ENCODE measurements around the gene CEP97.
A peak's percentile ranks its signal among the peaks of the same experiment; 100 is the strongest.
"Not testable (repeated sequence)": the region's sequence is repeated elsewhere in the genome, so short reads cannot be mapped to it uniquely, and the experiment has no call there.

Gene CEP97

DNA sequence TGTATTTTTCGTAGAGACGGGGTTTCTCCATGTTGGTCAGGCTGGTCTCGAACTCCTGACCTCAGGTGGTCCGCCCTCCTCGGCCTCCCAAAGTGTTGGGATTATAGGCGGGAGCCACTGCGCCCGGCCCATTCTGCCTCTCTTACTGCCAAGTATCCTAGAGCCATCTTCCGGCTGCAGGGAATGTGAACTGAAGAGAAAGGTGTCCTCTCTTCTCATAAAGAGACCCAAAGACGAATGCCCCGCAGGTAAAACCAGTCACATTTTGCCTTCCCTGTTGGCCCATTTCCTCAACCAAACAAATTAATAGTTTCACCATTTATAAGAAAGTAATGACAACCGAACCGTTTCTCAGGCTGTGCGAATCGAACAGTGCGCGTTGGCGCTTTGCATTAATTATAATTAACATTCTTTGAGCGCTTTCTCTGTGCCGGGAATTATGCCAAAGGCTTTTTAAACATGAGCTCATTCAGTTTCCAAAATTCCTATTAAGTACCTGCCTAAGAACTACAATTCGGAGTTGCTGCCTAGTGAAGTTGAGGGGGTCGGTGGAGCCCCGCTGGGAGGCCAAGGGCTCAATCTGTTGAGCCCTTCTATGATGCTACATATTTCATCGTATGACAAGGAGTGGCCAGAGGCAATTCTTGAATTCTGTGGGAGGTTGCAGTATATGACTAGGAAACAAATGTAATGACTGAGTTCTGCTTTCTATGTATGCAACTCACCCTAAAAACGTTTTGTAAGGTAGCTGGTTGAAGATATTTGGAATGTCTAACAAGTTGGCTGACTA, 37.1 kb upstream of the CEP97 start:
- peak overlapping the region; percentile 78 for H3K27ac ChIP-seq (ENCODE audit: low read depth, low read length)
- H3K9me3 ChIP-seq (ENCODE audit: low read length), result no peaks in the 10 kb centered on the region
- peak overlapping the region; percentile 32 for H3K9ac ChIP-seq (ENCODE audit: low read length)
- peaks cover 28% of the 10 kb centered on the region for H3K4me1 ChIP-seq (ENCODE audit: insufficient read depth, low read length)
- H3K36me3 ChIP-seq (ENCODE audit: insufficient read depth, low read length), result peaks cover 21% of the 10 kb centered on the region
- H3K27me3 ChIP-seq (ENCODE audit: control insufficient read depth in 1 of 2, insufficient read depth in 2 of 2, low read length in 2 of 2), result no peaks in the 10 kb centered on the region
- peak overlapping the region; percentile 31 to 90 for H3K4me3 ChIP-seq (ENCODE audit: low read depth in 1 of 2, low read length in 2 of 2)

DNA sequence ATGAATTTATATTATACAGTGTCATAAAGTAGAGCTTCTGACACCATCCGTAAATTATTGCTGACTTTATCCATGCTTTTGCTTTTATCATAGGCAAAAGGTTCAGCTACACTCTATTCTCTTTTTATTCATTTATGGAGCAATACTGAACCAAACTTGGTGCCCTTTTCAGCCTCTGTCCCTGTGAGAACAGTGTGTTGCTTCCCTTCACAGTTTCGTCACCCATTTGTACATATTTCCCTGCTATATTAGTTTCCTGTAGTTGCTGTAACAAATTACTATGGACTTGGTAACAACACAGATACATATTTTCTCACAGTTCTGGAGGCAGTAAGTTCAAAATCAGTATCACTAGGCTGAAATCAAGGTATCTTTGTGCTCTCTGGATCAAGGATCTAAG, 35.1 kb upstream of the CEP97 start:
- Histone ChIP-seq H3K9ac (ENCODE audit: low read length) (no peak overlapping the region), H3K27ac (ENCODE audit: low read depth, low read length) (no peak overlapping the region), H3K27me3 (ENCODE audit: control insufficient read depth in 1 of 2, insufficient read depth in 2 of 2, low read length in 2 of 2) (no peaks in the 10 kb centered on the region), H3K4me3 (ENCODE audit: low read depth in 1 of 2, low read length in 2 of 2) (no peak overlapping the region), H3K4me1 (ENCODE audit: insufficient read depth, low read length) (peaks cover 19% of the 10 kb centered on the region), H3K9me3 (ENCODE audit: low read length) (no peaks in the 10 kb centered on the region), H3K36me3 (ENCODE audit: insufficient read depth, low read length) (peaks cover 10% of the 10 kb centered on the region)

DNA sequence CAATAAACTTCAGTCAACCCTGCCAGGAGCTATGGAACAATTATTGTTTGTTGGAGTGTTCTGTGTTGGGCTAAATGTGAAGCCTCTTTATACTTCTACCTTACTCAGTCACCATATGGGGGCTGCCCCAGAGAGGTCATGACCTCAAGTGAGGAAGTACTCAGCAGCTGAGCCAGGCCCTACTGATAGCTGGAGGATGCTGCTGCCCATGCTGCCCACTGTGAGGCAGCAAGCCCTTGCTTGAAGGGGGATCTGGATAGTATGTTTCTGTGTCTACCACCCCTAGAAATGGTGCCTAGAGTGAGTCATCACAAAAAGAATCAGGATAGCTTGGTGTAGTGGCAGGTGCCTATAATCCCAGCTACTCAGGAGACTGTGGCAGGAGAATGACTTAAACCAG, 33.4 kb upstream of the CEP97 start:
- H3K9ac ChIP-seq (ENCODE audit: low read length), result no peak overlapping the region
- H3K27me3 ChIP-seq (ENCODE audit: control insufficient read depth in 1 of 2, insufficient read depth in 2 of 2, low read length in 2 of 2), result no peaks in the 10 kb centered on the region
- H3K36me3 ChIP-seq (ENCODE audit: insufficient read depth, low read length), result no peaks in the 10 kb centered on the region
- H3K27ac ChIP-seq (ENCODE audit: low read depth, low read length), result no peak overlapping the region
- no peak overlapping the region for H3K4me3 ChIP-seq (ENCODE audit: low read depth in 1 of 2, low read length in 2 of 2)
- H3K9me3 ChIP-seq (ENCODE audit: low read length), result no peaks in the 10 kb centered on the region
- peaks cover 9% of the 10 kb centered on the region for H3K4me1 ChIP-seq (ENCODE audit: insufficient read depth, low read length)

DNA sequence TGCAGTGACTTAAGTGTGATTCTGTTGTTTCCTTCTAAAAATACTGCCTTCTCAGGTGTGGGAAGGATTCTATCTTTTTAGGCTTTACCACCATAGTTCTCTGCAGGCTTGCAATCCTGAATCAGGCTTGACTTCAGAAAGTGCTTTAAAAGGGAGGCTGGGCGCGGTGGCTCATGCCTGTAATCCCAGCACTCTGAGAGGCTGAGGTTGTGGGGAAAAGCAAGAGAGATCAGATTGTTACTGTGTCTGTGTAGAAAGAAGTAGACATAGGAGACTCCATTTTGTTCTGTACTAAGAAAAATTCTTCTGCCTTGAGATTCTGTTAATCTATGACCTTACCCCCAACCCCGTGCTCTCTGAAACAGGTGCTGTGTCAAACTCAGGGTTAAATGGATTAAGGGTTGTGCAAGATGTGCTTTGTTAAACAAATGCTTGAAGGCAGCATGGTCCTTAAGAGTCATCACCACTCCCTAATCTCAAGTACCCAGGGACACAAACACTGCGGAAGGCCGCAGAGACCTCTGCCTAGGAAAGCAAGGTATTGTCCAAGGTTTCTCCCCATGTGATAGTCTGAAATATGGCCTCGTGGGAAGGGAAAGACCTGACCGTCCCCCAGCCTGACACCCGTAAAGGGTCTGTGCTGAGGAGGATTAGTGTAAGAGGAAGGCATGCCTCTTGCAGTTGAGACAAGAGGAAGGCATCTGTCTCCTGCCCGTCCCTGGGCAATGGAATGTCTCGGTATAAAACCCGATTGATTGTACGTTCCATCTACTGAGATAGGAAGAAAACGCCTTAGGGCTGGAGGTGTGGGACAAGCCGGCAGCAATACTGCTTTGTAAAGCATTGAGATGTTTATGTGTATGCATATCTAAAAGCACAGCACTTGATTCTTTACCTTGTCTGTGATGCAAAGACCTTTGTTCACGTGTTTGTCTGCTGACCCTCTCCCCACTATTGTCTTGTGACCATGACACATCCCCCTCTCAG, 32.4 kb upstream of the CEP97 start:
- H3K4me1 ChIP-seq (ENCODE audit: insufficient read depth, low read length); H3K36me3 ChIP-seq (ENCODE audit: insufficient read depth, low read length); H3K27me3 ChIP-seq (ENCODE audit: control insufficient read depth in 1 of 2, insufficient read depth in 2 of 2, low read length in 2 of 2); H3K27ac ChIP-seq (ENCODE audit: low read depth, low read length); H3K9ac ChIP-seq (ENCODE audit: low read length); H3K9me3 ChIP-seq (ENCODE audit: low read length); H3K4me3 ChIP-seq (ENCODE audit: low read depth in 1 of 2, low read length in 2 of 2): not testable (repeated sequence)

DNA sequence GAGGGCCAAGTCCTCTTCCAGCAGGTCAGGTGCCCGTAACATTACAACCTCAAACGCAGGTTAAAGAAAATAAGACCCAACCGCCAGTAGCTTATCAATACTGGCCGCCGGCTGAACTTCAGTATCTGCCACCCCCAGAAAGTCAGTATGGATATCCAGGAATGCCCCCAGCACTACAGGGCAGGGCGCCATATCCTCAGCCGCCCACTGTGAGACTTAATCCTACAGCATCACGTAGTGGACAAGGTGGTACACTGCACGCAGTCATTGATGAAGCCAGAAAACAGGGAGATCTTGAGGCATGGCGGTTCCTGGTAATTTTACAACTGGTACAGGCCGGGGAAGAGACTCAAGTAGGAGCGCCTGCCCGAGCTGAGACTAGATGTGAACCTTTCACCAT, 30.9 kb upstream of the CEP97 start:
- not testable (repeated sequence) for H3K27me3 ChIP-seq (ENCODE audit: control insufficient read depth in 1 of 2, insufficient read depth in 2 of 2, low read length in 2 of 2); H3K4me3 ChIP-seq (ENCODE audit: low read depth in 1 of 2, low read length in 2 of 2); H3K4me1 ChIP-seq (ENCODE audit: insufficient read depth, low read length); H3K9ac ChIP-seq (ENCODE audit: low read length); H3K27ac ChIP-seq (ENCODE audit: low read depth, low read length); H3K36me3 ChIP-seq (ENCODE audit: insufficient read depth, low read length); H3K9me3 ChIP-seq (ENCODE audit: low read length)

DNA sequence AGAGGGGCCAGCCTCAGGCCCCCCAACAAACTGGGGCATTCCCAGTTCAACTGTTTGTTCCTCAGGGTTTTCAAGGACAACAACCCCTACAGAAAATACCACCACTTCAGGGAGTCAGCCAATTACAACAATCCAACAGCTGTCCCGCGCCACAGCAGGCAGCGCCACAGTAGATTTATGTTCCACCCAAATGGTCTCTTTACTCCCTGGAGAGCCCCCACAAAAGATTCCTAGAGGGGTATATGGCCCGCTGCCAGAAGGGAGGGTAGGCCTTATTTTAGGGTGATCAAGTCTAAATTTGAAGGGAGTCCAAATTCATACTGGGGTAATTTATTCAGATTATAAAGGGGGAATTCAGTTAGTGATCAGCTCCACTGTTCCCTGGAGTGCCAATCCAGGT, 29.6 kb upstream of the CEP97 start:
- not testable (repeated sequence) for H3K4me3 ChIP-seq (ENCODE audit: low read depth in 1 of 2, low read length in 2 of 2); H3K27ac ChIP-seq (ENCODE audit: low read depth, low read length); H3K27me3 ChIP-seq (ENCODE audit: control insufficient read depth in 1 of 2, insufficient read depth in 2 of 2, low read length in 2 of 2); H3K9me3 ChIP-seq (ENCODE audit: low read length); H3K9ac ChIP-seq (ENCODE audit: low read length); H3K4me1 ChIP-seq (ENCODE audit: insufficient read depth, low read length); H3K36me3 ChIP-seq (ENCODE audit: insufficient read depth, low read length)

DNA sequence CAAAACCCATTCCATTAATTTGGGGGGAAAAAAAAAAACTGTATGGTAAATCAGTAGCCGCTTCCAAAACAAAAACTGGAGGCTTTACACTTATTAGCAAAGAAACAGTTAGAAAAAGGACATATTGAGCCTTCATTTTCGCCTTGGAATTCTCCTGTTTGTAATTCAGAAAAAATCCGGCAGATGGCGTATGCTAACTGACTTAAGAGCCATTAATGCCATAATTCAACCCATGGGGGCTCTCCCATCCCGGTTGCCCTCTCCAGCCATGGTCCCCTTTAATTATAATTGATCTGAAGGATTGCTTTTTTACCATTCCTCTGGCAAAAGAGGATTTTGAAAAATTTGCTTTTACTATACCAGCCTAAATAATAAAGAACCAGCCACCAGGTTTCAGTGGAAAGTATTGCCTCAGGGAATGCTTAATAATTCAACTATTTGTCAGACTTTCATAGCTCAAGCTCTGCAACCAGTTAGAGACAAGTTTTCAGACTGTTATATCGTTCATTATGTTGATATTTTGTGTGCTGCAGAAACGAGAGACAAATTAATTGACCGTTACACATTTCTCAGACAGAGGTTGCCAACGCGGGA, 28.5 kb upstream of the CEP97 start:
- Histone ChIP-seq H3K36me3 (ENCODE audit: insufficient read depth, low read length) (no peaks in the 10 kb centered on the region), H3K9ac (ENCODE audit: low read length) (no peak overlapping the region), H3K27me3 (ENCODE audit: control insufficient read depth in 1 of 2, insufficient read depth in 2 of 2, low read length in 2 of 2) (no peaks in the 10 kb centered on the region), H3K9me3 (ENCODE audit: low read length) (no peaks in the 10 kb centered on the region), H3K4me3 (ENCODE audit: low read depth in 1 of 2, low read length in 2 of 2) (no peak overlapping the region), H3K4me1 (ENCODE audit: insufficient read depth, low read length) (peaks cover 5% of the 10 kb centered on the region), H3K27ac (ENCODE audit: low read depth, low read length) (no peak overlapping the region)

DNA sequence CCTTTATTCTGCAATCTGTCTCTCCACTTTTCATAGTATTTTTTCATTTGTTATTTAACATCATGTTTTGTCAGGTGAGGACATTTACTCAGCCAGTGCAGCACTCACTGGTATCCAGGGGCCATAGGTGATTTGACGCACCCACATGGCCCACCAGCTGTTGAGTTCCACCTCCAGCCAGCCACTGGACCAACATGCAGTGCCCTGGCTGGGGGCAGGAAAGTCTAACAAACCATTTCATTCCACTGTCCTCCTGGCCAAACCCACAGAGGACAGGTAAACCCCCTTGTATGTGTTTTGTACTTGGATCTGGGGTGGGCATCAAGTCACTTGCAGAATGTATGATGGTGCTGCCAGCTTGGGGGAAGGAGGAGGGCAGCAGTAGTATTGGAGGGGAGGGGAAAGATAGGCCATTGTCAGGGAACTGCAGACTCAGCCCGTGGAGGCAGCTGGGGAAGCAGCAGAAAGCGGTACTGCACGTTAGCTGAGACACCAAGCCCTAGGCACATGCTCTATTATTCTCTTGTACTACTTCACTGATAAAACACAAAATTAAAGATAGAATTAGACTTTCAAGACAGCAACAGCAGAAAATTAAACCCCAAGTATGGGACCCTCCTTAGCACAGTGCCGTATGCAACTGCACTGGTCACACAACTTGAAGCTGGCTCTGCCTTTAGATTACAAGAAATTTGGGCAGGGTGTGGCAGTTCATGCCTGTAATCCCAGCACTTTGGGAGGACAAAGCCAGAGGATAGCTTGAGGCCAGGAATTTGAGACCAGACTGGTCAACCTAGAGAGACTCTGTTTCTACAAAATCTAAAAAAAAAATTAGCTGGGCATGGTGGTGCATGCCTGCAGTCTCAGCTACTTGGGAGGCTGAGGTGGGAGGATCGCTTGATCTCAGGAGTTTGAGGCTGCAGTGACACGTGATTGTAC, 22.4 kb upstream of the CEP97 start:
- no peaks in the 10 kb centered on the region for H3K36me3 ChIP-seq (ENCODE audit: insufficient read depth, low read length)
- H3K9ac ChIP-seq (ENCODE audit: low read length), result no peak overlapping the region
- no peaks in the 10 kb centered on the region for H3K4me1 ChIP-seq (ENCODE audit: insufficient read depth, low read length)
- H3K9me3 ChIP-seq (ENCODE audit: low read length), result no peaks in the 10 kb centered on the region
- H3K27ac ChIP-seq (ENCODE audit: low read depth, low read length), result no peak overlapping the region
- no peaks in the 10 kb centered on the region for H3K27me3 ChIP-seq (ENCODE audit: control insufficient read depth in 1 of 2, insufficient read depth in 2 of 2, low read length in 2 of 2)
- H3K4me3 ChIP-seq (ENCODE audit: low read depth in 1 of 2, low read length in 2 of 2), result no peak overlapping the region

DNA sequence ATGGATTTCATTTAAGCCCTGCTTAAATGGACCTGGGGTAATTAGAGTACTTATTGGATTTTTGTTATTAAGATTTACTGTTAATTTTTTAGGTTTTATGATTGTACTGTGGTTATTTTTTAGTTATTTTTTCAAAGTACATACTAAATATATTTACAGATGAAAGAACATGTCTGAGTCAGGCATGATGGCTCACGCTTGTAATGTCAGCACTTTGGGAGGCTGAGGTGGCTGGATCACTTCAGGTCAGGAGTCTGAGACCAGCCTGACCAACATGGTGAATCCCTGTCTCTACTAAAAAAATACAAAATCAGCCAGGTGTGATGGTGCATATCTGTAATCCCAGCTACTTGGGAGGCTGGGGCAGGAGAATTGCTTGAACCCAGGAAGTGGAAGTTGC, 21.7 kb upstream of the CEP97 start:
- Histone ChIP-seq H3K4me1 (ENCODE audit: insufficient read depth, low read length) (no peaks in the 10 kb centered on the region), H3K27ac (ENCODE audit: low read depth, low read length) (no peak overlapping the region), H3K36me3 (ENCODE audit: insufficient read depth, low read length) (no peaks in the 10 kb centered on the region), H3K9ac (ENCODE audit: low read length) (no peak overlapping the region), H3K27me3 (ENCODE audit: control insufficient read depth in 1 of 2, insufficient read depth in 2 of 2, low read length in 2 of 2) (no peaks in the 10 kb centered on the region), H3K4me3 (ENCODE audit: low read depth in 1 of 2, low read length in 2 of 2) (no peak overlapping the region), H3K9me3 (ENCODE audit: low read length) (no peaks in the 10 kb centered on the region)

DNA sequence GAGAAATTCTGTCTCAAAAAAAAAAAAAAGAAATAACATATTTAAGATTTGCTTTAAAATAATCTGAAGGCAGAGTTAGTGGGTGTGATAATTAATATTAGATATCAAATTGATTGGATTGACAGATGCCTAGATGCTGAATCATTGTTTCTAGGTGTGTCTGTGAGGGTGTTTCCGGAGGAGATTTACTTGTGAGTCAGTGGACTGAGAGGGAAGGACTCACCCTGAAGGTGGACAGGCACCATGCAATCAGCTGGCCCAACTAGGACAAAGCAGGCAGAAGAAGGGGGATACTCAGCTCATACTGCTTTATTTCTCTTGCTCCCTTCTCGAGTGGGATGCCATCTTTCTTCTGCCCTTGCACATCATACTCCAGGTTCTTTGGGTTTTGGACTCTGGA, 21.2 kb upstream of the CEP97 start:
- Histone ChIP-seq H3K36me3 (ENCODE audit: insufficient read depth, low read length) (no peaks in the 10 kb centered on the region), H3K4me3 (ENCODE audit: low read depth in 1 of 2, low read length in 2 of 2) (no peak overlapping the region), H3K27ac (ENCODE audit: low read depth, low read length) (no peak overlapping the region), H3K4me1 (ENCODE audit: insufficient read depth, low read length) (no peaks in the 10 kb centered on the region), H3K27me3 (ENCODE audit: control insufficient read depth in 1 of 2, insufficient read depth in 2 of 2, low read length in 2 of 2) (no peaks in the 10 kb centered on the region), H3K9ac (ENCODE audit: low read length) (no peak overlapping the region), H3K9me3 (ENCODE audit: low read length) (no peaks in the 10 kb centered on the region)

DNA sequence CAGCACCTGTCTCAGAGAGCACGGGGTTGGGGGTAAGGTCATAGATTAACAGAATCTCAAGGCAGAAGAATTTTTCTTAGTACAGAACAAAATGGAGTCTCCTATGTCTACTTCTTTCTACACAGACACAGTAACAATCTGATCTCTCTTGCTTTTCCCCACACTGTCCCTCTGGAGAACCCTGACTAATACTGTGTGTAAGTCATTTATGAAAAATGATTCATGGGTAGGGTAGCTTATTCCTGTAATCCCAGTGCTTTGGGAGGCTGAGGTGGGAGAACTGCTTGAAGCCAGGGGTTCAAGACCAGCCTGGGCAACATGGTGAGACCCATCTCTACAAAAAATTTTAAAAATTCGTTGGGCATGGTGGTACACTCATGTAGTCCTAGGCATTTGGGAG, 19.8 kb upstream of the CEP97 start:
- not testable (repeated sequence) for H3K4me1 ChIP-seq (ENCODE audit: insufficient read depth, low read length); H3K4me3 ChIP-seq (ENCODE audit: low read depth in 1 of 2, low read length in 2 of 2); H3K36me3 ChIP-seq (ENCODE audit: insufficient read depth, low read length); H3K27me3 ChIP-seq (ENCODE audit: control insufficient read depth in 1 of 2, insufficient read depth in 2 of 2, low read length in 2 of 2); H3K9me3 ChIP-seq (ENCODE audit: low read length); H3K27ac ChIP-seq (ENCODE audit: low read depth, low read length); H3K9ac ChIP-seq (ENCODE audit: low read length)

Measured in muscle layer of colon (tissue), 2 donors.